HepG2 (cell line): ENCODE data around the gene MAN1A1. TPM values are rescaled to one million over a fixed set of nuclear protein-coding genes. Genes with fewer than 3 reads are reported as not detected.

Experiments
- ATAC-seq: fragments of 200-7000 bp; cut with Tn5 transposase; 3 replicates; pipeline ENCODE4 v1.9.1; 2020; ENCODE audit warnings: mild to moderate bottlenecking, moderate library complexity
- BruUV-seq: library from RNA; stranded (reverse); fragments of 400-500 nt; replicated peaks from 2 replicates; lab custom pipeline; 2021; lab: Mats Ljungman, UMichigan
- CTCF ChIA-PET: fragments of 300-600 bp; formaldehyde crosslinking; extraction: SDS; loops from one replicate; lab custom pipeline; 2021; ENCODE audit warnings: low total read pairs, inconsistent platforms, low intra/inter-chr PET ratio; lab: Yijun Ruan, JAX
- POLR2A ChIA-PET: fragments of 350-600 bp; sonication (Branson Sonifier 250); formaldehyde crosslinking; loops from one replicate; lab custom pipeline; 2020; ENCODE audit warnings: antibody characterized with exemption, inconsistent platforms; lab: Yijun Ruan, JAX
- DNase-seq: peaks from one replicate; pipeline ENCODE4 v3.0.0-alpha.2; 2015; ENCODE audit warnings: low spot score
- FAIRE-seq: peaks from 3 replicates; lab custom pipeline; 2011; peaks lifted over from hg19 to GRCh38; lab: Jason Lieb, UNC
- H2AFZ ChIP-seq: one replicate; pipeline ENCODE4 v1.6.1; 2011; ENCODE audit warnings: low read length, inconsistent platforms
- H3K27ac ChIP-seq: fragments of 300-600 bp; 3 replicates; pipeline ENCODE4 v1.8.0; 2011; ENCODE audit warnings: mixed run types, mild to moderate bottlenecking, mixed read lengths, low read length, inconsistent platforms; ENCODE audit not compliant: insufficient read depth; ENCODE audit errors: extremely low read length
- H3K27me3 ChIP-seq, 2 experiments: fragments of 200-600 bp in 1 of 2; 2 replicates in 1 of 2; 3 replicates in 1 of 2; pipeline versions ENCODE4 v1.6.0 to v1.8.0; 2011; ENCODE audit warnings: low read length in 2 of 2, mild to moderate bottlenecking in 2 of 2, moderate library complexity in 2 of 2, inconsistent platforms in 1 of 2; ENCODE audit not compliant: insufficient read depth in 2 of 2, control insufficient read depth in 1 of 2
- H3K36me3 ChIP-seq, 2 experiments: fragments of 200-600 bp in 1 of 2; replicated peaks in 1 of 2; 2 replicates in 1 of 2; 3 replicates in 1 of 2; pipeline versions ENCODE4 v1.5.1 to v1.8.0; 2011; ENCODE audit warnings: low read length in 2 of 2, inconsistent platforms in 1 of 2; ENCODE audit not compliant: insufficient read depth in 2 of 2, control insufficient read depth in 1 of 2
- H3K4me1 ChIP-seq: 2 replicates; pipeline ENCODE4 v1.5.1; 2012; ENCODE audit warnings: low read length, inconsistent platforms; ENCODE audit not compliant: insufficient read depth
- H3K4me2 ChIP-seq: 2 replicates; pipeline ENCODE4 v1.6.0; 2011; ENCODE audit warnings: low read depth, low read length, inconsistent platforms
- H3K4me3 ChIP-seq, 3 experiments: fragments of 200-600 bp in 1 of 3; sonication (generic), shearing (Covaris generic) in 1 of 3; replicated peaks in 1 of 3; 2 replicates each; pipeline ENCODE4 v1.5.1; 2011 to 2016; ENCODE audit warnings: low read length in 3 of 3, inconsistent platforms in 2 of 3, low read depth in 2 of 3, mild to moderate bottlenecking in 2 of 3, control low read depth in 1 of 3, mixed read lengths in 1 of 3; ENCODE audit not compliant: insufficient read depth in 1 of 3
- H3K79me2 ChIP-seq: one replicate; pipeline ENCODE4 v1.6.1; 2011; ENCODE audit warnings: low read length, inconsistent platforms; ENCODE audit not compliant: insufficient read depth
- H3K9ac ChIP-seq: 2 replicates; pipeline ENCODE4 v1.6.0; 2011; ENCODE audit warnings: mild to moderate bottlenecking, low read depth, low read length, inconsistent platforms; ENCODE audit not compliant: insufficient read depth
- H3K9me3 ChIP-seq: 2 replicates; pipeline ENCODE4 v1.5.1; 2012; ENCODE audit warnings: mild to moderate bottlenecking, low read length
- H4K20me1 ChIP-seq: 2 replicates; pipeline ENCODE4 v1.6.0; 2011; ENCODE audit warnings: inconsistent platforms, mild to moderate bottlenecking, low read length, moderate library complexity; ENCODE audit not compliant: insufficient read depth
- ARID3A ChIP-seq: IDR thresholded peaks from 2 replicates; pipeline ENCODE4 v1.6.1; 2012; ENCODE audit warnings: low read depth, low read length, improper control_type of control experiment
- CHD2 ChIP-seq: IDR thresholded peaks from 2 replicates; pipeline ENCODE4 v1.6.1; 2011; ENCODE audit warnings: low read depth, low read length, improper control_type of control experiment
- CSRNP2 ChIP-seq: sonication (generic); formaldehyde crosslinking; conservative IDR thresholded peaks from 2 replicates; pipeline ENCODE4 v1.8.0; 2022; ENCODE audit warnings: low read depth, missing genetic modification reagents
- HNRNPH1 ChIP-seq: fragments of 200-400 bp; formaldehyde crosslinking; optimal IDR thresholded peaks from 2 replicates; pipeline ENCODE3; 2017; ENCODE audit warnings: mild to moderate bottlenecking, low read depth, low read length
- LRRFIP1 ChIP-seq: sonication (generic); formaldehyde crosslinking; conservative IDR thresholded peaks from 2 replicates; pipeline ENCODE4 v1.4.0; 2020; ENCODE audit warnings: missing genetic modification reagents
- NFKBIZ ChIP-seq: IDR thresholded peaks from 2 replicates; pipeline ENCODE4 v1.6.1; 2018; ENCODE audit warnings: missing genetic modification reagents, missing compliant biosample characterization
- PLRG1 ChIP-seq: fragments of 450-650 bp; conservative IDR thresholded peaks from 2 replicates; pipeline ENCODE4 v1.6.1; 2016
- SRSF1 ChIP-seq: fragments of 200-400 bp; formaldehyde crosslinking; optimal IDR thresholded peaks from 2 replicates; pipeline ENCODE3; 2017; ENCODE audit warnings: mild to moderate bottlenecking, low read depth, low read length, moderate library complexity
- TCF7 ChIP-seq: sonication (generic); IDR thresholded peaks from 2 replicates; pipeline ENCODE4 v1.6.1; 2016; ENCODE audit warnings: antibody characterized with exemption, low read depth
- TGIF2 ChIP-seq: IDR thresholded peaks from 2 replicates; pipeline ENCODE4 v1.6.1; 2016; ENCODE audit warnings: control low read depth, missing compliant biosample characterization
- ZBTB1 ChIP-seq: sonication (generic); formaldehyde crosslinking; IDR thresholded peaks from 2 replicates; pipeline ENCODE4 v1.4.0; 2020; ENCODE audit warnings: missing genetic modification reagents, borderline replicate concordance
- ZBTB10 ChIP-seq: sonication (generic); formaldehyde crosslinking; IDR thresholded peaks from 2 replicates; pipeline ENCODE4 v1.4.0; 2020; ENCODE audit warnings: missing genetic modification reagents, borderline replicate concordance
- ZBTB39 ChIP-seq: sonication (generic); formaldehyde crosslinking; IDR thresholded peaks from 2 replicates; pipeline ENCODE4 v1.5.0; 2020; ENCODE audit warnings: missing genetic modification reagents
- in situ Hi-C: cut with HindIII; loops from 2 replicates; pipeline ENCODE4 v1.10.0; 2017; ENCODE audit warnings: low pct_unique_long_range_greater_than_20kb; ENCODE audit not compliant: extremely low pct_ligation_motif_present
- intact Hi-C: fragments of 100-400 bp; cut with micrococcal nuclease; formaldehyde crosslinking; loops from one replicate; pipeline ENCODE4 v1.10.0; 2022; ENCODE audit not compliant: unreplicated experiment
- polyA plus RNA-seq, 8 experiments: library from polyadenylated mRNA; depleted of rRNA in 3 of 8; stranded (reverse) in 7 of 8; unstranded in 1 of 8; fragments of >200 nt; fragmentation: Illumina TruSeq in 4 of 8; extraction: Trizol in 4 of 8; gene quantifications; 2 replicates each; pipeline versions ENCODE4 v1.2.1 to v1.2.3, GENCODE V29; 2011 to 2016; ENCODE audit warnings: low read depth in 4 of 8, missing spikeins in 1 of 8, mixed read lengths in 1 of 8; ENCODE audit not compliant: insufficient read depth in 1 of 8
- total RNA-seq, 5 experiments: library from RNA; depleted of rRNA; stranded (reverse); fragments of >200 nt; fragmentation: Illumina TruSeq; extraction: Trizol; gene quantifications; 2 replicates each; pipeline ENCODE4 v1.2.3, GENCODE V29; 2016; ENCODE audit warnings: low read depth in 1 of 5

The MAN1A1 gene
- total and polyA plus RNA-seq, 2 of the 13 experiments (the other 11 are each of a cell fraction or from before 2014, with no cell fraction given) = 156 to 236 TPM

GRCh38 chr6:119384444-119384843, 34.9 kb upstream of the MAN1A1 start (continued):
- no peak for TF ChIP-seq NFKBIZ (CRISPR knock-in tag)
- no peak for TF ChIP-seq PLRG1
- no peak for TF ChIP-seq SRSF1
- TF ChIP-seq TGIF2 (CRISPR knock-in tag) = no peak
- TF ChIP-seq ZBTB1 (CRISPR knock-in tag) = no peak
- TF ChIP-seq ZBTB39 (CRISPR knock-in tag) = no peak
- TF ChIP-seq, all 625 proteins: peak for 0

- H3K36me3 ChIP-seq = no peaks in the 10 kb centered on the region
- no peak overlapping the region for H3K9ac ChIP-seq
- CTCF ChIA-PET = no interaction called here
- H3K4me2 ChIP-seq = no peak overlapping the region
- H3K9me3 ChIP-seq = no peaks in the 10 kb centered on the region
- FAIRE-seq = no peak
- BruUV-seq = no TSS peak
- no peak overlapping the region for H3K27ac ChIP-seq
- no peak overlapping the region for H3K4me3 ChIP-seq
- no peak for DNase-seq
- in situ Hi-C loops (no loop called here), intact Hi-C loops (no loop called here)
- H3K79me2 ChIP-seq = no peaks in the 10 kb centered on the region
- H3K4me1 ChIP-seq = no peaks in the 10 kb centered on the region
- H2AFZ ChIP-seq = no peak overlapping the region
- no peaks in the 10 kb centered on the region for H4K20me1 ChIP-seq
- POLR2A ChIA-PET = no interaction called here
- no peak for ATAC-seq
- H3K27me3 ChIP-seq = no peaks in the 10 kb centered on the region
- TF ChIP-seq CHD2 (no peak), CSRNP2 (CRISPR knock-in tag) (no peak), ZBTB10 (CRISPR knock-in tag) (no peak), LRRFIP1 (no peak), HNRNPH1 (no peak), TCF7 (no peak), ARID3A (no peak)
Measured at GRCh38 chr6:119379809-119380208, 30.2 kb upstream of the MAN1A1 start.
